Lung (tissue), 12 donors: ENCODE data around the gene GLRX2. TPM values are rescaled to one million over a fixed set of nuclear protein-coding genes. Genes with fewer than 3 reads are reported as not detected.
A peak's percentile ranks its signal among the peaks of the same experiment; 100 is the strongest.

Experiments
- ATAC-seq: fragments of 200-7000 bp; cut with Tn5 transposase; one replicate; pipeline ENCODE4 v1.9.1; 2020; ENCODE audit warnings: moderate number of reproducible peaks; ENCODE audit not compliant: insufficient read depth, low FRiP score
- DNase-seq, 3 donors: peaks; one replicate each; pipeline ENCODE4 v3.0.0-alpha.2; 2013 to 2017
- H3K27ac ChIP-seq, 2 donors: one replicate each; pipeline ENCODE4 v1.5.1; 2013; ENCODE audit warnings: mild to moderate bottlenecking in 2 of 2, moderate library complexity in 2 of 2, control low read depth in 1 of 2, inconsistent platforms in 1 of 2, low read depth in 1 of 2, low read length in 1 of 2
- H3K27me3 ChIP-seq, 3 donors: one replicate each; pipeline ENCODE4 v1.5.1; 2013; ENCODE audit warnings: low read length in 2 of 3; ENCODE audit not compliant: control insufficient read depth in 3 of 3, insufficient read depth in 3 of 3
- H3K36me3 ChIP-seq, 4 donors: one replicate each; pipeline ENCODE4 v1.5.1; 2013; ENCODE audit warnings: low read length in 4 of 4, mild to moderate bottlenecking in 1 of 4, moderate library complexity in 1 of 4; ENCODE audit not compliant: control insufficient read depth in 4 of 4, insufficient read depth in 4 of 4
- H3K4me1 ChIP-seq, 5 donors: one replicate each; pipeline ENCODE4 v1.5.1; 2013; ENCODE audit warnings: low read length in 5 of 5, mild to moderate bottlenecking in 2 of 5, moderate library complexity in 1 of 5; ENCODE audit not compliant: control insufficient read depth in 5 of 5, insufficient read depth in 5 of 5
- H3K4me3 ChIP-seq: one replicate; pipeline ENCODE4 v1.5.1; 2013; ENCODE audit warnings: mild to moderate bottlenecking, control low read depth, moderate library complexity
- H3K9ac ChIP-seq, 2 donors: one replicate each; pipeline ENCODE4 v1.5.1; 2013; ENCODE audit warnings: low read length in 2 of 2, control low read depth in 1 of 2; ENCODE audit not compliant: insufficient read depth in 1 of 2
- H3K9me3 ChIP-seq, 4 donors: one replicate each; pipeline ENCODE4 v1.5.1; 2013; ENCODE audit warnings: low read length in 3 of 4, mild to moderate bottlenecking in 1 of 4, moderate library complexity in 1 of 4; ENCODE audit not compliant: control insufficient read depth in 4 of 4, insufficient read depth in 3 of 4
- CTCF ChIP-seq: IDR thresholded peaks from 2 replicates; pipeline ENCODE4 v1.5.1; 2012; ENCODE audit warnings: mild to moderate bottlenecking; ENCODE audit errors: control extremely low read depth, extremely low read depth
- WGBS, 2 donors: extraction: QIAGEN DNeasy Blood & Tissue Kit; methylation state at CpG; one replicate each; pipeline ENCODE4 v1.1.7; 2013; 5-methylcytosine and 5-hydroxymethylcytosine counted together
- polyA plus RNA-seq, 2 donors: library from polyadenylated mRNA; stranded (reverse); fragments of 200-250 nt; gene quantifications; one replicate each; pipeline ENCODE4 v1.2.1, GENCODE V29; 2013
- total RNA-seq, 2 donors: library from RNA; depleted of rRNA in 1 of 2; stranded (reverse); fragments of >200 nt in 1 of 2; gene quantifications; one replicate each; pipeline ENCODE4 v1.2.1, GENCODE V29; 2014 to 2021
- donor health status: control.
- donor health status: control.
- donor health status: Bipolar disorder and iron deficiency.
- donor health status: healthy.
- donor health status: DM: yes; HTN: yes; CAD: no.

Gene GLRX2
- total and polyA plus RNA-seq, 4 donors, result 6.3 to 19.6 (median 15.1) TPM

GRCh38 chr1:193105821-193106177 lies 585 bp upstream of the GLRX2 start:
- Histone ChIP-seq H3K27me3 (no peaks in the 10 kb centered on the region), H3K9me3 (no peaks in the 10 kb centered on the region), H3K36me3 (no peaks in the 10 kb centered on the region), H3K9ac (peak overlapping the region in 1 of 2 donors; percentile 73), H3K4me3 (no peak overlapping the region), H3K4me1 (peaks cover 0 to 16% (median 2%) of the 10 kb centered on the region in 5 donors), H3K27ac (peak overlapping the region; percentile 94 to 99)
- no peak for ATAC-seq
- WGBS, 2 donors, result 28 to 42% methylated on average over 4 of the region's 4 CpGs
- TF ChIP-seq CTCF, result no peak
- DNase-seq, result no peak

- no peak for TF ChIP-seq CTCF
- Histone ChIP-seq H3K9me3 (no peaks in the 10 kb centered on the region), H3K4me3 (peak overlapping the region; percentile 94), H3K4me1 (peaks cover 0 to 16% (median 2%) of the 10 kb centered on the region in 5 donors), H3K27ac (peak overlapping the region; percentile 94 to 99), H3K27me3 (no peaks in the 10 kb centered on the region), H3K9ac (peak overlapping the region; percentile 39 to 67), H3K36me3 (peaks cover 2 to 10% (median 7%) of the 10 kb centered on the region in 4 donors)
- WGBS, 2 donors, result 0% methylated on average over 24 of the region's 24 CpGs
- DNase-seq (peak in 2 of 3 donors; percentile 42 to 61), ATAC-seq (peak; percentile 68)
Observed at GRCh38 chr1:193104502-193104906, 710 bp downstream of the GLRX2 start.

- TF ChIP-seq CTCF, result no peak
- Histone ChIP-seq H3K9me3 (no peaks in the 10 kb centered on the region), H3K4me3 (peak overlapping the region; percentile 94), H3K4me1 (peaks cover 0 to 16% (median 2%) of the 10 kb centered on the region in 5 donors), H3K27ac (peak overlapping the region; percentile 94 to 99), H3K27me3 (no peaks in the 10 kb centered on the region), H3K36me3 (peaks cover 2 to 15% (median 12%) of the 10 kb centered on the region in 4 donors), H3K9ac (peak overlapping the region; percentile 39 to 67)
- DNase-seq (no peak), ATAC-seq (no peak)
- WGBS, 2 donors, result 25 to 37% methylated on average over 9 of the region's 9 CpGs
Observed at GRCh38 chr1:193103759-193104501, 1.3 kb downstream of the GLRX2 start.
